GM06990 (cell line): ENCODE results near the gene RTF2.

Source experiments
- DNase-seq: peaks from one replicate; pipeline ENCODE4 v3.0.0-alpha.2; 2011; ENCODE audit not compliant: insufficient read length; ENCODE audit errors: extremely low read depth
- H3K27me3 ChIP-seq: replicated peaks from 2 replicates; pipeline ENCODE4 v1.6.0; 2011; ENCODE audit warnings: low read length; ENCODE audit not compliant: control insufficient read depth, insufficient read depth
- H3K36me3 ChIP-seq: 2 replicates; pipeline ENCODE4 v1.5.1; 2011; ENCODE audit warnings: low read length; ENCODE audit not compliant: control insufficient read depth, insufficient read depth
- H3K4me3 ChIP-seq: replicated peaks from 2 replicates; pipeline ENCODE4 v1.5.1; 2011; ENCODE audit warnings: low read depth, mild to moderate bottlenecking, control low read depth, low read length
- TF ChIP-seq, protein P1 (sequence below): IDR thresholded peaks from 2 replicates; pipeline ENCODE4 v1.5.1; 2011; ENCODE audit warnings: low read length, control low read depth, mild to moderate bottlenecking, inconsistent platforms; ENCODE audit not compliant: insufficient read depth, poor library complexity, severe bottlenecking

RTF2 gene

GRCh38 chr20:56423211-56423610, 45.2 kb upstream of the RTF2 start:
- no peak for DNase-seq
- Histone ChIP-seq H3K4me3 (no peak overlapping the region), H3K36me3 (no peaks in the 10 kb centered on the region), H3K27me3 (no peaks in the 10 kb centered on the region)
- TF ChIP-seq, protein P1, sequence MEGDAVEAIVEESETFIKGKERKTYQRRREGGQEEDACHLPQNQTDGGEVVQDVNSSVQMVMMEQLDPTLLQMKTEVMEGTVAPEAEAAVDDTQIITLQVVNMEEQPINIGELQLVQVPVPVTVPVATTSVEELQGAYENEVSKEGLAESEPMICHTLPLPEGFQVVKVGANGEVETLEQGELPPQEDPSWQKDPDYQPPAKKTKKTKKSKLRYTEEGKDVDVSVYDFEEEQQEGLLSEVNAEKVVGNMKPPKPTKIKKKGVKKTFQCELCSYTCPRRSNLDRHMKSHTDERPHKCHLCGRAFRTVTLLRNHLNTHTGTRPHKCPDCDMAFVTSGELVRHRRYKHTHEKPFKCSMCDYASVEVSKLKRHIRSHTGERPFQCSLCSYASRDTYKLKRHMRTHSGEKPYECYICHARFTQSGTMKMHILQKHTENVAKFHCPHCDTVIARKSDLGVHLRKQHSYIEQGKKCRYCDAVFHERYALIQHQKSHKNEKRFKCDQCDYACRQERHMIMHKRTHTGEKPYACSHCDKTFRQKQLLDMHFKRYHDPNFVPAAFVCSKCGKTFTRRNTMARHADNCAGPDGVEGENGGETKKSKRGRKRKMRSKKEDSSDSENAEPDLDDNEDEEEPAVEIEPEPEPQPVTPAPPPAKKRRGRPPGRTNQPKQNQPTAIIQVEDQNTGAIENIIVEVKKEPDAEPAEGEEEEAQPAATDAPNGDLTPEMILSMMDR, result no peak

DNA sequence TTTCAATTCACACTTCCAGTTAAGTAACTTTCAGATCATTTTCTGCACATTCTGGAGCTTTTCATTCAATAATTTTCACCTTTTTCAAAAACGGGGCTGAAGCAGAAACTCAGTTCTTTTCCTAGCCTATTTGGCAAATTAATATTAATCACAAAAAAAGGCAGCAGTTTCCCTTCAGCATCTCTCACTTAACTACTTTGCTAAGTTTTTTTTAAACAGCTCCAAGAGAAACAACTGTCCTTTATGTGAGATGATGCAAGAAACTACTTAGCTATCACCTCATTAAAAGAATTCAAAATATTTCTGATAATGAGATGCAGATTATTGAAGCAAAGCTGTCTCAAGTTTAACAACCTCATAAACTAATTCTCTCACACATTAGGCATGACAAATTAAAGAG, 44.5 kb upstream of the RTF2 start:
- Histone ChIP-seq H3K4me3 (no peak overlapping the region), H3K27me3 (no peaks in the 10 kb centered on the region), H3K36me3 (no peaks in the 10 kb centered on the region)
- DNase-seq, result no peak
- TF ChIP-seq, protein P1, result no peak

DNA sequence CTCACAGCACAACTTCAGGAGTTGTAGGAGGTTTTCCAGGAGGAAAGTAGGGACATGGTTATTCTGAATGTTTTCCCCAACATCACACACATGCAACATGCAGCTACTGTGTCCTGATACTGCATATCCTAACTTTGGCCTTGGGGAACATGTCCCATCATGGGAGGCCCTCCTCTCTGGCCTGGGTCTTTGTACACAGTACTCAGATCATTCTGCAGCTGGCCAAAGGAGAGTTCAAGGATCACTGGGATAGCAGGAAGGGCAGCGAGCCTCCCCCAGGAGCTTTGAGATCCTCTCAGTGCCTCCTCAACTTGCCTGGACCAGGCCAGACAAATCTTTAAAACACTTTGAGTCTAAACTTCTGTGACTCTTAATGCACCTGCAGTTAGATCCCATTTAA, 43.5 kb upstream of the RTF2 start:
- Histone ChIP-seq H3K27me3 (no peaks in the 10 kb centered on the region), H3K36me3 (no peaks in the 10 kb centered on the region), H3K4me3 (no peak overlapping the region)
- no peak for DNase-seq
- TF ChIP-seq, protein P1, result no peak

- H3K27me3 ChIP-seq, result no peaks in the 10 kb centered on the region
- H3K36me3 ChIP-seq, result no peaks in the 10 kb centered on the region
- TF ChIP-seq, protein P1, result no peak
- no peak for DNase-seq
- H3K4me3 ChIP-seq, result no peak overlapping the region
Measured at GRCh38 chr20:56426026-56426425, 42.4 kb upstream of the RTF2 start.

- Histone ChIP-seq H3K4me3 (no peak overlapping the region), H3K36me3 (no peaks in the 10 kb centered on the region), H3K27me3 (no peaks in the 10 kb centered on the region)
- DNase-seq, result no peak
- TF ChIP-seq, protein P1, result no peak
Measured at GRCh38 chr20:56426926-56427325, 41.5 kb upstream of the RTF2 start.

GRCh38 chr20:56427797-56428196, 40.6 kb upstream of the RTF2 start:
- TF ChIP-seq, protein P1, result no peak
- H3K4me3 ChIP-seq, result no peak overlapping the region
- no peaks in the 10 kb centered on the region for H3K36me3 ChIP-seq
- H3K27me3 ChIP-seq, result no peaks in the 10 kb centered on the region
- DNase-seq, result no peak
